GM19238 (cell line): Measurements from ENCODE around the gene RPL26.
"Not testable (repeated sequence)": the region's sequence is repeated elsewhere in the genome, so short reads cannot be mapped to it uniquely, and the experiment has no call there.

Experiments used
- DNase-seq: peaks from one replicate; pipeline ENCODE4 v3.0.0; 2011; ENCODE audit warnings: low spot score; ENCODE audit not compliant: insufficient read length

The RPL26 gene

DNA sequence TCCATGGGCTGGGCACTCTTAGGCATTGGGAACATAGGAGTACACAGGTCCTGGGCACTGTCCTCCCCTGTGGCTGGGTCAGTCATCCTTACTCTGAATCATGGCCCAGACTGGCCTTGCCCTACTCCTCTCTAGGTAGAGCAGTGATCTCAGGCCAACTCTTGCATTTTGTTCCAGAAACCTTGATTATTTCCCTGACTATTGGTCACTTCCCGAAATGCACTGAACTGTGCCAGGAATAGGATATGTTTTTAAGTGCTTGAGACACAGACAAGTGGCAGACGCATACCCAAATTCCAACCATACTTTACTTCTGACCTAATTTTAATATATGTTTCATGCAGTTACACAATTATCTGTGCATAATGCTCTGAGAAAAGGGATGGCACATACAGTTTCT lies 16.8 kb downstream of the RPL26 start:
- no peak for DNase-seq

- DNase-seq: no peak
These were observed 17.9 kb downstream of the RPL26 start for GRCh38 chr17:8365143-8365542.

DNA sequence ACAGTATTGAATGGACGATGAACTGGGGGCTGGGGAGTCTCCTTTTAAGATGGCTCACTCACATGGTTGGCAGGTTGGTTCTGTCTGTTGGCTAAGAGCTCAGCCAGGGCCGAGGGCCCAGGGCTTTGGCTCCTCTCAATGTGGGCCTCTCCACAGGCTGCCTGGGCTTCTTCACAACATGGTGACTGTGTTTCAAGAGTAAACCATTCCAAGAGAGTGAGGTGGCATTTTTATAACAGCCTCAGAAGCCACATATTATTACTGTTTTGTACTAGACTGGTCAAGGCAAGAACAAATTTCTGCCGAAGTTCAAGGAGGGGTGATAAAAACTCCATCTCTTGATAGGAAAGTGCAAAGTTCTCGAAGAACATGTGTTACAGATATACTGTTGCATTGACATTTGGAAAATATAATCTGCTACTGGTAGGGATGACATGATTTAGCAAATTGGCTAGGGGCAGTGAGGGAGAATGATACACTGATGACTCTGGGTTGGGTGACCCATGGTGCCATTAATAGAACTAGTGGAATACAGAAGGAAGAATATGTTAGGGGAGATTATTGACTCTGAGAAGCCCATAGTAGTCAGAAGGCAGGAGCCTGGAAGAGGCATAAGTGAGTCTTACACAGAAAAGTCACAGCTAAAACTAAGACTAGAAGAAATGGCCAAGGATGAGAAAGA lies 20.2 kb downstream of the RPL26 start:
- no peak for DNase-seq

GRCh38 chr17:8360751-8361150 lies 22.2 kb downstream of the RPL26 start:
- no peak for DNase-seq

DNA sequence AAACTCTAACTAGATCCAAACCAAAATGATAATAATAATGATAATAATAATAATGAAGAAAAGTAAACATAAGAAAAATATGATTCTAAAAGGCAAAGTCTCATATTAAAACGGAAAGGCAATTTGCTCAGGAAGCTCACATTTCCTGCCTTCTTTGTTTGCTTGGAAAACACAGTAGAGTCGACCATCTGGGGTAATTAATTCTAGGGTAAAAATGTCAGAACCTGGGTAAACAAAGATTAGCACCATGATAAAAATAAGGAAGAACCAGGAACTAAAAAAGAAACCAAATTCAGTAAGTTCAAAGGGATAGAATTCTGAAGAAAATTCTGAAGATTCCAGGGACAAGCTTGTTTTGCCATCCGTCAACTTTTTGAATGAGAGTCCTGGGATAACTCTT lies 22.7 kb downstream of the RPL26 start:
- DNase-seq: no peak

DNA sequence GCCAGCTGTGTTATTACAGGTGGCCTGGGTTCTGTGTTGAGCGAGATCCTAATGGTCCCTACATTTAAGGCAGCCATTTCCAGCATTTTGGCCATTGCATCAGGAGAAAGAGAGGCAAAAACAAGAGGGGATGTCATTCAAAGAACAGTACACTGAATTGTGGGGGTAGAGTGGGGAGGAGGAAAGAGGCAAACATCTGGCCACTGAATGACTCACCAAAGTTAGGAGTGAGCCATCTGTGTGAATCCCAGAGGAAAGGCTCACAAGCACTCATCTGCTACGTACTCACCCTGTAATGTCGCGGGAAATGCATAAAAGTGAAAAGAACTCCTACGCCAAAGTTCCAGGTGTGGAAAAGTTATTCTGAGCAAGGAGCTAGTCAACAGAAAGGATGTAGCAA lies 23.2 kb downstream of the RPL26 start:
- DNase-seq: no peak

DNA sequence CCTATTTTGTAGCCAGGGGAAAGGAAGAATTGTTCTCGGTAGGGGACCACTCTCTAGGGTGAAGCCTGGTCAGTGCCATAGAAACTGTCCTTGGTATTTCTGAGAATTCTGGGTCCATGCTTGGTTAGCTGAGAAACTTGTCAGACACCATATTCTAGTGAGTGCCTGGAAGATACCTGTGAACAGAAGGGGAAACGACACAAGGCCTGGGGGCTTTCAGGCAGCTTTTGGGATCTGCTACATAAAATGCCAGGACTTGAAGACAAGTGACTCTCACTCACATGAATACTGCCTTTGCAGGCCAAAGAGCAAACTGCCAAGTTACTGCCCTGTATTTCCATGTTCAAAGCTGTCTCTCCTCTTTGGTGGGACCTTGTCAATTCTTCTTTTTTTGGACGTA lies 25.1 kb downstream of the RPL26 start:
- no peak for DNase-seq

DNA sequence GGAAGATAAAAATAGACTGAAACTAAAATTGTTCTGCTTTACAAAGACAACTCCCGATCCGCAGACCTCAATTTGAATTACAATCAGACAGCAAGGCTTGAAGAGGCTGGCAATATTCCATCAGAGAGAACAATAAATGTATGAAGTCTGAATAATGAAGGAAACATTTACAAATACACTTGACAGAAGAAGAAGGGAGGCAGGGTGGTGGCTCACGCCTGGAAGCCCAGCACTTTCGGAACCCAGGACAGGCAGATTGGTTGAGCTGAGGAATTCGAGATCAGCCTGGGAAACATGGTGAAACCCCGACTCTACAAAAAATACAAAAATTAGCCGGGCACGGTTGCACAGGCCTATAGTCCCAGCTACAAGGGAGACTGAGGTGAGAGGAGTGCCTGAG lies 28.8 kb downstream of the RPL26 start:
- DNase-seq: no peak

DNA sequence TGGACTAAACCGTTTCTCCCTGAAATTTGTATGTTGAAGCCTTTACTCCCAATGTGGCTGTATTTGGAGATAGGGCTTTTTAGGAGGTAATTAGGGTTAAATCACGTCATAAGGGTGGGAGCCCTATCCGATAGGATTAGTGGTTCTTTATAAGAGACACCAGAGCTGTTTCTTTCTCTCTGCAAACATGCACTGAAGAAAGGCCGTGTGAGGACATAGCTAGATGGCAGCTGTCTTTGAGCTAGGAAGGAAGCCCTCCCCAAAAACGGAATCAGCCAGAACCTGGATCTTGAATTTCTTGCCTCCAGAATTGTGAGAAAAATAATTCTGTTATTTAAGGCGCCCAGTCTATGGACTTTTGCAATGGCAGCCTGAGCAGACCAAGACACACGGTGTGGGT lies 29.3 kb downstream of the RPL26 start:
- no peak for DNase-seq

- DNase-seq: no peak
These were observed 32.7 kb downstream of the RPL26 start for GRCh38 chr17:8350339-8350738.

GRCh38 chr17:8347001-8347400 lies 36.0 kb downstream of the RPL26 start:
- not testable (repeated sequence) for DNase-seq

GRCh38 chr17:8345951-8346665 lies 36.9 kb downstream of the RPL26 start:
- DNase-seq: no peak

DNA sequence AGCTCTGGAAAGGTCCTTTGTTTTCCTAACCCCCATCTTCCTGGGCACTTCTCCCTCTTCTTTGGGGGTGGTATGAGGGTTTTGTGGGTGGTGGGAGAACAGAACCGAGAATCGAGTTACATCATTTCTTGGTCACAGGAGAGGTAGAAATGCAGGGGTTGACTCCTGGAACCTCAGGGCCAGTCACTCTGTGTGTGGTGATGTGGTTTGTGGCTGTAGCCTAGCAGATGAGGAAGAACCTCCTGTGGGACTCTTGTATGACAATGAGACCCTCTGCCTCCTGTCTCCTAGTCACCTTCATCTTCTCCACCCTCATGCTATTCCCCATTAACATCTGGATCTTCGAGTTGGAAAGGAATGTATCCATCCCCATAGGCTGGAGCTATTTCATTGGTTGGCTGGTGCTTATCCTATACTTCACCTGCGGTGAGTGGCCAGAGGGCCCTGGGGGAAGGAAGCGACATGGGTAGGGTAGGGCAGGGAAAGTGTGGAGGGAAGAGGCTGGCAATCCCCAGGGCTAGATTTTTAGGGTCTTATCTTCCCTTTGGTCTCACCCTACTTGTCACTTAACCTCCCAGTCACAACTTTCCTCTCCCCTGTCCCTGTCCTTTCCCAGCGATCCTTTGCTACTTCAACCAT lies 37.8 kb downstream of the RPL26 start:
- no peak for DNase-seq

DNA sequence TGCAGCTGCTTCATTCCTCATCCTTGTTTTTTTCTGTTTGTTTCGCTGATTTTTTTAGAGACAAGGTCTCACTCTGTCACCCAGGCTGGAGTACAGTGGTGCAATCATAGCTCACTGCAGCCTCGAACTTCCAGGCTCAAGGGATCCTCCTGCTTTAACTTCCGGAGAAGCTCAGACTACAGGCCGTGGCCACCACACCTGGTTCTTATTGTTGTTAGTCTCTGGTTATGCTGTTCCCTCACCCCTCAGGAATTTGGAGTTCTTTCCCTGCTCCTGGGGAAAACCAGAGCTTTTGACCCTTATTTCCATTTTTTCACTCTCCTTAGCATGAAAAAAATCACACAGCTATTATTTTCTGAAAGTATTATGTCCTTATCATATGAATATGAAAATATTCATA lies 41.5 kb downstream of the RPL26 start:
- no peak for DNase-seq

DNA sequence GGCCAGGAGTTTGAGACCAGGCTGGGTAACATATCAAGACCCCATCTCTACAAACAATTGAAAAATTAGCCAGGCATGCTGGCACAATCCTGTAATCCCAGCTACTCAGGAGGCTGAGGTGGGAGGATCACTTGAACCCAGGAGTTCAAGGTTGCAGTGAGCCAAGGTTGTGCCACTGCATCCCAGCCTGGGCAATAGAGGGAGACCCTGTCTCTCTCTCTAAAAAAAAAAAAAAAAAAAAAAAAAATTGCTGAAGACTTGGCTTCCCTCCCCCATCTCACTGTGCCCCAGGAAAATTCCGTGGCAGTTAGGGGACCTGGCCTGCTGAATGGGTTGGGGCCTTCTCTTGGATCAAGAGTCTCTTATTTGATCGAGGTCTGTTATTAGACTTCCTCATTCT lies 43.5 kb downstream of the RPL26 start, which contains the start of gene ODF4:
TSS of gene ODF4 (plus strand) at position 301 of the 400 bp plus-strand sequence. CDS start 212 bp downstream, outside the sequence.
- no peak for DNase-seq

- no peak for DNase-seq
These were observed 44.2 kb downstream of the RPL26 start for GRCh38 chr17:8338753-8339140.

DNA sequence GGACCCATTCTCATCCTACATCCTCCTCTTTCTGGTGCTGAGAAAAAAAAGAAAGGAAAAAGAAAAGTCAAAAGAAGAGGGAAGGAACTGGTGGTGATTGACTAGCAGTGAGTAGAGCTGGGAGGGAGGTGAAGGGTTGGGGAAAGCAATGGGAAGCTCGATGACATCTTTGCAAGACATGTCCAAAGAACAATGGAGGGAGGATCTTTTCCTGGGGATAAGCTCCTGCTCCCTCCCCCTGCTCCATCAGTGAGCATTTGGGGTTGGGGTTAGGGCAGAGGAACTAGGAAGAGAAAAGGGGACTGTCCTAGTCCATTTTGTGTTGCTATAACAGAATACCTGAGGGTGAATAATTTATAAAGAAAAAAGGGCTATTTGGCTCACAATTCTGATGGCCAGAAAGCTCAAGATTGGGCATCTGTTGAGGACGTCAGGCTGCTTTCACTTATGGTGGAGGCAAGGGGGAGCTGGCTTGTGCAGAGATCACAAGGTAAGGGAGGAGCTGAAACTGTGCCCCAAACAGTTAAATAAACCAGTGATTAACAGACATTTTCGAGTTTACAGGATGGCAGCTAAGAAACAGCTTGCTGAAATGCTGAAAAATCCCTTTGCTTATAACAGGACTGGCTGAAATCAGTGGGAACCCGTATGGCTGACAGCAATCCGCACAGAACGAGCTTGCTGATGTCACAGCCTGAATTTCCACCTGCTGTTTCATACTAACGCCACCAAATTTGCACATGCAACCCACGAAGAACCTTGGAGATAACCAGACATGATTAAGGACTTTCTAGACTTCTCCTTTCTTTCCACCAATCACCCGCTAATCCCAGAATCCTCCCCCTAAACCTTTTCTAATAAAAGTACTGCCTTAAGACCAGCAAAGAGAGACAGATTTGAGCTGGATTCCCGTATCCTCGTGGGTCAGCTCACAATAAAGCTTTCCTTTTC lies 44.9 kb downstream of the RPL26 start:
- DNase-seq: no peak

- DNase-seq: no peak
These were observed 49.7 kb downstream of the RPL26 start for GRCh38 chr17:8333281-8333680.

GRCh38 chr17:8332688-8333087 lies 50.3 kb downstream of the RPL26 start:
- no peak for DNase-seq

GRCh38 chr17:8332128-8332527 lies 50.9 kb downstream of the RPL26 start:
- no peak for DNase-seq
